NCI-H2227 (cell line): ENCODE data around the gene PFKL.
"Not testable (repeated sequence)": the region's sequence is repeated elsewhere in the genome, so short reads cannot be mapped to it uniquely, and the experiment has no call there.

Experiments used
- DNase-seq: peaks from one replicate; lab custom pipeline; 2025; ENCODE audit not compliant: unreplicated experiment; lab: John Stamatoyannopoulos, UW

The PFKL gene

DNA sequence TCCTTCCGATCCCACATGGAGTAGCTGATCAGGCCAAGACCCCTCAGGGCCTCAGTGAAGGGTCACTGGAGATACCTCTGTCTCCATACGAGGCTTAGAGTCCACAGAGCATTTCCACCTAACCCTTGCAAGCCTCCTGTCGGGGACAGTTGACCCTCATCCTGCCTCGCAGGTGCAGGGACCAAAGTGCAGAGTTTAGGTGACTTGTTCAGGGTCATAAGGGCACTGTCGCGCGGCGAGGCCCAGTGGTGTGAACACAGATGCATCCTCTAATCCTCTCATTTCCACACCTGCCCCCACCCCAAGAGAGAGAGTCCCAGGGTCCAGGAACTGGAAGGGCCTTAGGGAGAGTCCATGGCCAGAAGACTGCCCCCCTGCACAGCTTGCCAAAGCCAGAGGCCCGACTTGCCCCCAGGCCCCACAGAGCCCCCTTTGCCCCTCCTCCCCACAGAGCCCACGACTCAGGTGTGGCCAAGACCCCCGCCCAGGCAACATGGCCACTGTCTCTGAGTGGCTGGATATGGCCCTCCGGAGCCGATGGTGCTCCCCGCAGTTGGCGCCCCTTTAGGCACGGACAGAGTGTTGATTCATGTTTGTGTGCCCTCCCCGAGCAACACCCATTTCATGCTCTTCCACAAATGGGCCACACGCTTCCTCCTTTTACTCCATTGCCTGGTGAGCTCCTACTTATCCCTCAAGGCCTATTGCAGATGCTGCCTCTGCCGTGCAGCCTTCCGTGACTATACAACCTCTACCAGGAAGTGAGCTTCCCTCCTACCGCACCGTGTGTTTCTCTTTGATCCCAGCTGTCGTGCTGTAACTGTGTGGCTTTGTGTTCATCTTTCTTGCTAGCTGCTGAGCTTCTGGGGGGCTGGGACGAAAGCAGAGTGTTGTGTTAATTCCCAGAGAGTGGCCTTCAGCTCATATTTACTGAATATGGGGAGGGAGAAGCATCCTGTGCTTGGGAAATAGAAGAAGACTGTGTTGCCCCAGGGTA, 55.2 kb downstream of the PFKL start:
- no peak for DNase-seq

DNA sequence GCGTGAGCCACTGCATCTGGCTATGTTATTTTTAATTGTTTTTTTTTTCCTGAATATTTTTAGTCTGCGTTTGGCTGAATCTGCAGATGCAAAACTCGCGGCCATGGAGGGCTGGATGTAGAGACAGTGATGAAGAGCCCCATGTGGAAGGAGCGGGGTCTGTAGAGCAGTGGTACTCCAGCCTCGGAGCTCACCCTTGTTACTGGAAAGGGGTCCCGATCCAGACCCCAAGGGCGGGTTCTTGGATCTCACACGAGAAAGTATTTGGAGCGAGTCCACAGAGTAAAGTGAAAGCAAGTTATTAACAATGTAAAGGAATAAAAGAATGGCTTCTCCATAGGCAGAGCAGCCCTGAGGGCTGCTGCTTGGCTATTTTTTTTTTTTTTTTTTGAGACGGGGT, 56.3 kb downstream of the PFKL start:
- DNase-seq, result no peak

DNA sequence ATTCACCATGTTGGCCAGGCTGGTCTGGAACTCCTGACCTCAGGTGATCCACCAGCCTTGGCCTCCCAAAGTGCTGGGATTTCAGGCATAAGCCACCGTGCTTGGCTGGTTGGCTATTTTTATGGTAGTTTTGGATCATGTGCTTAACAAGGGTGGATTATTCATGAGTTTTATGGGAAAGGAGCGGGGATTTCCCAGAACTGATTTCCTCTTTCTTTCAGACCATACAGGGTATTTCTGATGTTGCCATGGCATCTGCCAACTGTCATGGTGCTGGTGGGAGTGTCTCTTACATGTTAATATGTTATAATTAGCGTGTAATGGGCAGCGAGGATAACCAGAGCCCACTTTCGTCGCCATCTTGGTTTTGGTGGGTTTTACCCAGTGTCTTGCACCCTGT, 56.8 kb downstream of the PFKL start:
- DNase-seq, result no peak

DNA sequence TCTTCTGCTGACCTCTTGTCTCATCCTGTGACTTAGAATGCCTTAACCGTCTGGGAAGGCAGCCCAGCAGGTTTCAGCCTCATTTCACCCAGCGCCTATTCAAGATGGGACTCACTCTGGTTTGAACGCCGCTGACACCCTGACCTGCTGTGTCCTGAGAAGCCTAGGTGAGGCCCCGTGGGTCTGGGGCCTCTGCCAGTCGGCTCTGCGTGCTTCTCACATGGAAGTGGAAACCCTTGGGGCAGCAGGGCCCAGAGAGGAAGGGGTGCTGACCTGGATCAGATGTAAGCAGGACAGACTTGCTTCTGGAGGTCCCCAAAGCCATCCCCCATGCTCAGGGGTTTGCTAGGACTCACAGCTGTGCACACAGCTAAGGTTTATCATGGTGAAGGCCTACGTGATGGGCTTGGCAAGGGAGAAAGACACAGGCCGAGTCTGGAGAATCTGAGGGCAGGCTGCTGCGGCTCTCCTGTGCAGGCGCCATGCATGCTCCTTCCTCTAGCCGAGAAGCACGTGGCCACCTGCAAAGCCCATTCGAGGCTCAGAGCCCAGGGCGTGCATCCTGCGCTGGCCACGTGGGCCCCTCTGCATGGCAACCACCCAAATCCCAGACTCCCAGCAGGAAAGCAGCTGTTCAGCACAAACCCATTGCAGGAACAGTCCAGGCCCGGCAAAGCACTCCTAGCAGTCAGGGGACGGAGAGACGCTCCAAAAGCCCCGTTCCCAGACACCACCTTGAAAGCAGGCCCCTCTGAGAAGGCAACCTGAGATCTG, 57.4 kb downstream of the PFKL start:
- DNase-seq, result no peak

DNA sequence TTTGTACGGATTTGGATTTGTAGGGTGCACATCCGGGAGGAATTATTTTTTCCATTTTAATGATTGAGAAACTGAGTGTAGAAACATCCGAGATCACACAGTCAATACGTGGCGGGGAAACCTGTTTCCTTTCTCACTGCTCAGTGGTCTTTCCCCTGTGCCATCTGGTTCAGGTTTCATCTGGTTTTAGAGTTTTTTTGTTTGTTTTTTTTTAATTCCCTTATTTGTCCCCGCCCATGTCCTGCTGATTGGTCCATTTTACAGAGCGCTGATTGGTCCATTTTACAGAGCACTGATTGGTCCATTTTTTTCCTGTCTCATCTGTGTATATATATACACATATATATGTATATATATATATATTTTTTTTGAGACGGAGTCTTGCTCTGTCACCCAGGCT, 59.5 kb downstream of the PFKL start:
- DNase-seq, result no peak

DNA sequence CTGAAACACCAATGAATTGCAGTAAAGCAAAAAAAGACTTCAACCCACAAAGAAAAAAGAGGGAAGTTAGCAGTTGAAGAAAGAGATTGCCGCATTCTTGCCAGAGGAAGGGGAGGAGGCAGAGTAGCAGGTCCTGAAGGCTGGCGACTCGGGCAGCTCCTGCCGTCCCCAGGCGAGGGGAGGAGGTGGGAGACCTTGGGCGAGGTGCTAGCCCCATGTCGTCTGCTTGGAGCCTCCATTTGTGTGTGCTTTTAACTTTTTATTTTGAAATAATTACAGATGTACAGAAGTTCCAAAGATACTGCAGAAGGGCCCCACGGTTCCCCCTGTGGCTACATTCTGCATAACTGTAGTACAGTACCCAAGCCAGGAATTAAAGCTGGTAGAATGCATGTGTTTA, 60.3 kb downstream of the PFKL start:
- no peak for DNase-seq

DNA sequence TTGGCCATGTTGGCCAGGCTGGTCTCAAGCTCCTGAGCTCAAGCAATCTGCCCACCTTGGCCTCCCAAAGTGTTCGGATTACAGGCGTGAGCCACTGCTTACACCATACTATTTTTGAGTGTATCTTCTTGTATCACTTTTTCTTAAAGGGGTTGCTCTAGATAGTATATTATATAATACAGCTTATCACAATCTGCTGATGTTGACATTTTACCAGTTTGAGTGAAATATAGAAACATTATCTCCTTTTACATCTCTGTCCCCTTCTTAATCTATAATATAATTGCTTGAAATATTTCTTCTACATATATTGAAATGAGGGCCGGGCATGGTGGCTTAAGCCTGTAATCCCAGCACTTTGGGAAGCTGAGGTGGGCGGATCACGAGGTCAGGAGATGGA, 62.0 kb downstream of the PFKL start:
- DNase-seq, result not testable (repeated sequence)

DNA sequence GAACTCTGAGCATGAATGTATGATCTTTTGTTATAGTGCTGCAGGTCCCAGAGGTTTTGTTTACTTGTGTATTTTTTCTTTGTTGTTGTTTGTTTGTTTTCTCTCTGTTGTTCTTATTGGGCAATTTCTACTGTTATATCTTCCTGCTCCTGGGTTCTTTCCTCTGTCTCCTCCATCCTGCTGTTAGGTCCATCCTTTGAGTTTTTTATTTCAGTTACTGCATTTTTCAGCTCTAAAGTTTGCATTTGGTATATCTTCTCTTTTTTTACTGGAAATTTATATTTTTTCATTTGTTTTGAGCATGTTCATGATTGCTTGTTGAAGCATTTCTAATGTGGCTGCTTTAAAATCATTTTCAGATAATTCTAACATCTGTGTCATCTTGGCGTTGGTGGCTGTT, 63.4 kb downstream of the PFKL start:
- DNase-seq, result no peak

DNA sequence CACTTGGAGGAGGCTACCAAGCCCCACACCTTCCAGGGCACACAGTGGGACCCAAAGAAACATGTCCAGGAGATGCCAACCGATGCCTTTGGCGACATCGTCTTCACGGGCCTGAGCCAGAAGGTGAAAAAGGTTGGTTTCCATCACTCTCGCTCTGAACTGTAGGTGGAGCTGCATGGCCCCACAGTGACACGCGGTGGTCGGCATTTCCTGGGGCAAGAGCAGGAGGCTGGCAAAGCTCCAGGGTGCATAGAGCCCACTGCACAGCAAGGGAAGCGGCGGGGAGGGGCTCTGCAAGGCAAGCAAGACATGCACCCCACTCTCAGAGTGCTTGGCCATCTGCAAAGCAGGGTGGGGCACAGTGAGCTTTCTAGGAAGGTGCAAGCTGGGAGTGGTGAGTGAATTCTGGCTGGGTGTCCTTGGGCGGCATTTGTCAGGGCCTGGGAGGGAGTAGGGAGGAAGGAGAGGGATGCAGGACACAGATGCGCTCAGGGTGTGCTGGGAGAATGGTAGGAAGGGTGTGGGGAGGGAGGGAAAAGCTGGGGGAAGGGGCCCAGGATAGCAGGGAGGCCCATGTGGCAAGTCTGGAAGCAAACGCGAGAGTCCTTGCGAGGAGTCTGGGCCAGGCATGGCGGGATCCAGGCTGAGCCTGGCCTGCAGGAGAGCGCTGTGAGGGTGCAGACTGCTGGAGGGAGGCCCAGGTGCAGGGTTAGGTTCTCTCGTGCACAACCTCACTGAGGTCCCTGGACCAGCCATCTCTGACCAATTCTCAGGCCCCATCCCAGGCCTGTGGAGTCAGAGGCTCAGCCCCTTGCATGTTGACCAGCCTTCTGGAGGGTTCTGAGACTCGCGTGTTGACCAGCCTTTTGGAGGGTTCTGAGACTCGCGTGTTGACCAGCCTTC, 64.5 kb downstream of the PFKL start:
- no peak for DNase-seq

DNA sequence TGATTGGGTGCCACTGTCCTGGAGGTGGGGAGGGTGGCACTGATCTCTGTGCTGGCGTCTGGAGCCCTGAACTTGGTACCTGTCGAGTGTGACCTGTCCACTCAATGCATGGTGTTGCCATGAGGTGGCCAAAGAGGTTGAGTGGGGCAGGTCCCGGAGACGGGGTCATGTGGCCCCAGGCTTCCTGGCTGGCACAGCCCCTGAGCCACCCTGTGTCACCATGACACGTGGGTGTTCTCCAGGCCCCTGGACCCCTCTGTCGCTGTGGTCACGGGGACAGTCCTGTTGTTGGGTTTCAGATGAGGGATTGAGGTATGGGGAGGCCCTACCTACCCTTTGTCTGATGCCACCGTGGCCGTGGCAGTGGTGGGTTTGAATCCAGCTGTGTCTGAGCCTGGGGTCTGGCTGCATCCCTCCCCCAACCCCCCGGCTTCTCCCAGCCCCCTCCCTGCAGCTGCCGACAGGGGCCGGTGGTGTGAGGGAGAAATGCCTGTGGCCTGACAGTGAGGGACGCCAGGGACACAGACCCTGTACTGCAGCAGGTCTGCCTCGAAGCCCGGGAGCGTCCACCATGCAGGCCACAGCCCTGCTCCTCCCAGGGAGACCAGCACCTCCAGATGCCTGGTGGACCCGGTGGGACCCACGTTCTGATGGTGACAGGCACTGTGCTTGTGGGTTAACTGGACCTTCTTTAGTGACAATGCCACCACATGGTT, 65.6 kb downstream of the PFKL start:
- DNase-seq, result no peak

DNA sequence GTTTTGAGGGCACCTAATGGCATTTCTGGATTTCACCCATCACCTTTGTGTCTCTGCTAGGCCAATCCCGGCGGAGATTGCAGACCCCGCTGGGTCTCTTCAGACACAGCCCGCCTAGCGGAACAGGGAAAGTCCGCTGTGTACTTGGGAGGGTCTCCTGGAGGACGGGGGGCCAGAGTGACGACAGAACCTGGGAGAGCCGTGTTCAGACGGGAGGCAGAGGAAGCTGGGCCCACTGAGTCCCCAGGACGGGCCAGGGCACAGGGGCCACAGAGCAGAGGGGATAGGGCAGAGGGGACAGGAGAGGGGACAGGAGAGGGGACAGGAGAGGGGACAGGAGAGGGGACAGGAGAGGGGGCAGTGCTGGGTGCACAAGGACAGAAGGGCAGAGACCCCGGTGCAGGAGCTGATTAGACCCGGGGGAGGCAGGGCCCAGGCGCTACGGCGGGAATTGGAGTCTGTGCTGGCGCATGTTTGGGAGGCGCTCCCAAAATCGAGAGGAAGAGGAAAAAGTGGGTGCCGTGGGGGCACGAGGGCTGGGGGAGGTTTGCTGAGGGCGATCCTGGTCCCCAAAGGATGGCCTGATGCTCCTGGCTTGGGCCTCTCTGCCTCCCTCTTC, 66.2 kb downstream of the PFKL start:
- DNase-seq, result no peak

DNA sequence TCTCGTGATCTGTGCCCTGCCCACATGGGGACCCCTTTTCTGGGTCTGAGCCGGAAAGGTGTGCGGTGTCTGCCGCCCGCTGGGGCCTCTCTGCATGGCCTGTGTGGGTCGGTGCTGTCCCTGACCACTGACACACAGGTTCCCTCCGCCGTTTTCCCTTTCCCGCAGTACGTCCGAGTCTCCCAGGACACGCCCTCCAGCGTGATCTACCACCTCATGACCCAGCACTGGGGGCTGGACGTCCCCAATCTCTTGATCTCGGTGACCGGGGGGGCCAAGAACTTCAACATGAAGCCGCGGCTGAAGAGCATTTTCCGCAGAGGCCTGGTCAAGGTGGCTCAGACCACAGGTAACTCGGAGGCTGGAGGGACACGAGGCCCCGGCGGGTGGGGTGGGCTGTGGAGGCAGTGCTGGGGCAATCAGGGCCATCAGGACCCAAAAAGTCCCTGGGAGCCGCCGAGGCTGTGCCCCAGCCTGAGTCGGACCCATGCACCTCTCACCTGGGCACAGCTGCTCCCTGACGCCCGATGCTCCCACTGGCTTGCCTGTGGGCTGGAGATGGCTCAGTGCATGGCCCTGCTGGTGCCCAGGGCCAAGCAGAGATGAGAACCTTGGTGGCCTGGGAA, 66.8 kb downstream of the PFKL start:
- DNase-seq, result no peak

DNA sequence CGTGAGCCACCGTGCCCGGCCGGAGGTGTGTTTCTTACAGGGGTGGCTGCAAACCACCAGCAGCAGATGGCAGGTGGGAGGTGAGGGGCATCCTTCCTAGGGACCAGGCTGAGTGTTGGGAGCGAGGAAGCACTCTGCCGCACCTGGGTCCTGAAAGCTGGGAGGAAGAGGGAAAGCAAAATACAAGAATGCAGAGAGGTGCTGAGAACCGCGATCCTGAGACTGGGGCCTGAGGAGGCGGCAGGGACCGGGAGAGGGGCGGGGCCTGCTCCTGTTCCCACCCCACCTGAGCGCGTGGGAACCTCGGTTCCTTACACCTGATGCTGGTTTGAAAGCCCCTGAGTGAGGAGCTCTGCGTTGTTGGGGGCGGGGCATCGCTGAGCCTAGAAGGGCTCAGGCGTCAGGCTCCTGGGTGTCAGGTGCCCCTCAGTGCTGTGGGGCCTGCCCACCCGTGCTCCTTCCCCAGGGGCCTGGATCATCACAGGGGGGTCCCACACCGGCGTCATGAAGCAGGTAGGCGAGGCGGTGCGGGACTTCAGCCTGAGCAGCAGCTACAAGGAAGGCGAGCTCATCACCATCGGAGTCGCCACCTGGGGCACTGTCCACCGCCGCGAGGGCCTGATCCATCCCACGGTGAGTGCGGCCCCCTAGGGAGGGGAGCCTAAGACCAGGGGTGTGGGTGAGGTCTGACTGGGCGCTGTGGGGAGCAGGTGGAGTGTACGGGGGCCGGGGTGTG, 69.0 kb downstream of the PFKL start:
- DNase-seq, result peak; percentile 19

DNA sequence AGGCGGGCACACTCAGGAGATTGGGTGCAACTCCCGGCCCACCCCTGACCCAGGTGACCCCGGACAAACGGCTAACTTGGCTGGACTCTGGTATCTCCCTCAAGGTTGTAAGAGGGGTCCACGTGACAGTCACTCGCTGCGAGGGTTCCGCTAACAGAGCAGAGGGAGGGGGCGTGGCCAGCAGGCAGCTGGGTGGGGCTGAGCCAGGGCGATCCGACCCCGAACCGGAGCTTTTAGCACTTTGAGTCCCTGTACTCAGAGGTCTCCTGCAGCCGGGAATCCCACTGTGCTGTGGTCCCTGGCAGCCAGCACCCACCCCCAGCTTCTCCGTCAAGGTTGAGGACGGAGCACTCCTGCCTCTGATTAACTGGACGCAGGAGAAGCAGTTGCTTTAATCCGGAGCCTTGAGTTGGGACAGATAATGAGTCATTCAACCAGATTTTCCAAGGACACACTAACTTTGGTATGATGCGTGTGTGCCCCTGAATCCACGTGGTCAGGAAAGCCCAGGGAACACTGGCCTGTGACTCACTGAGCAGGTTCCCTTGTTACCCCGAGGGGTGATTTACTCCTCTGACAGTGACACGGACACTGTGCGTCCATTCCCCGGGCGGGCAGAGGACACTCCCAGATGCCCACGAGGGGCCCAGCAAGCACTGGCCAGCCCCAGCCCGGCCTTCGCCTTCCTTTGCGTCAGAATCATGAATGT, 70.3 kb downstream of the PFKL start:
- DNase-seq, result peak; percentile 55

DNA sequence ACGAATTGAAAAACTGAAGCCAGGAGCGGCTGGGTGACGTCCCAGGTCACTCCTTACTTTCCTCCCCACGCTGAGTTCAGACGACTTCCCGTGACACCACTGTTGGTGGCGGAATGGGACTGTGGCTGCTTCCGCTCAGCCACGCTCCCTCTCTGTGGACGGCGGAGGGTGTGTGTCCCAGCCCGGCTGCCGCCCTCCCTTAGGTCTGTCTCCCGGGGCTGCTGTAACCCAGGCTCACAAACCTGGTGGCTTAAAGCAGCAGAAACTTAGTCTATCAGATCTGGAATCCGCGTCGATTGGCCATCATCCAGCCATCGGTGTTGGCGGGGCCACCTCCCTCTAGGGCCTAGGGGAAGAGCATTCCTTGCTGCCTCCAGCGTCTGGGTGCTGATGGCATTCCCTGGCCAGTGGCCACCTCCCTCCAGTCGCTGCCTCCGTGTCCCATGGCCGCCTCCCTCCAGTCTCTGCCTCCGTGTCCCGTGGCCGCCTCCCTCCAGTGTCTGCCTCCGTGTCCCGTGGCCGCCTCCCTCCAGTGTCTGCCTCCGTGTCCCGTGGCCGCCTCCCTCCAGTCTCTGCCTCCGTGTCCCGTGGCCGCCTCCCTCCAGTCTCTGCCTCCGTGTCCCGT, 71.0 kb downstream of the PFKL start:
- no peak for DNase-seq

DNA sequence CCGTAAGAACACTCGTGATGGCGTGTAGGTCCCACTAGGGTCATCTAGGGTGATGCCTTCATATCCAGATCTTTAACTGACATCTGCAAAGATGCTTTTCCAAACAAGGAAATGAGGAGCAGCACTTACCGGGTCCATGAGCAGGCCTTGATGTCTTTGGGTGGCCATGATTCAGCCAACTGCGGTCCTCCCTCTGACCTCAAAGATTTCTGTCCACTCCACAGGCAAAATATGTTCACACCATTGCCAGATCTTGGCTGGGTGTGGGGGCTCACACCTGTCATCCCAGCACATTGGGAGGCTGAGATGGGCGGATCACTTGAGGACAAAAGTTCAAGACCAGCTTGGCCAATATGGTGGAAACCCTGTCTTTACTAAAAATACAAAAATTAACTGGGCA, 71.7 kb downstream of the PFKL start:
- DNase-seq, result no peak

DNA sequence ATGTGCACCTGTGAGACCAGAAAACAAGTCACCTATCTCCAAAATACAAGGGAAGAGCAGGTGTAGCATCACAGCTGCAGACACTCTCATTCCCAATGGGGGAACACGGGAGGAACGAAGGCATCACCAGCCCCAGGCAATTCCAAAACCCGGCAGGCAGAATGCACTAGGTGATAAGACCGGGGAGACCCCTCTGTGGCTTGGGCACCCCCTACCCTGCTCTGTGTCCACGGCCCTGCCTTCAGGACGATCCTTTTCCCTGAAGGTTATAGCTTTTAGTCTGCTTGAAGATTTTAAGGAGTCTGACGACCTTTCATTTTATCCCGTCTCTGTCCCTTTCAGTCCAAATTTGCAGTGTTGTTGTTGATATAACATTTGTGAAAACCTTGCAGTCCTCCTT, 72.8 kb downstream of the PFKL start:
- DNase-seq, result no peak
